Type B pancreatic cell (in vitro differentiated cells): ENCODE data around the gene PTPRM. TPM values are rescaled to one million over a fixed set of nuclear protein-coding genes. Genes with fewer than 3 reads are reported as not detected.

Source experiments
- DNase-seq: peaks from one replicate; pipeline ENCODE4 v3.0.0; 2021; ENCODE audit warnings: mixed read lengths; ENCODE audit not compliant: unreplicated experiment; ENCODE audit errors: extremely low spot score
- H3K27ac Mint-ChIP-seq: 2 replicates; pipeline ENCODE4 v1.8.0; 2021; ENCODE audit warnings: mild to moderate bottlenecking, mixed read lengths
- H3K27me3 Mint-ChIP-seq: 2 replicates; pipeline ENCODE4 v1.8.0; 2021; ENCODE audit warnings: mixed read lengths
- H3K36me3 Mint-ChIP-seq: 2 replicates; pipeline ENCODE4 v1.8.0; 2021; ENCODE audit warnings: mixed read lengths
- H3K4me1 Mint-ChIP-seq: one replicate; pipeline ENCODE4 v1.8.0; 2021; ENCODE audit warnings: mixed read lengths; ENCODE audit not compliant: unreplicated experiment
- H3K4me3 Mint-ChIP-seq: 2 replicates; pipeline ENCODE4 v1.8.0; 2021; ENCODE audit warnings: mild to moderate bottlenecking, mixed read lengths
- H3K9me3 Mint-ChIP-seq: 2 replicates; pipeline ENCODE4 v1.8.0; 2021; ENCODE audit warnings: mixed read lengths
- total RNA-seq: library from RNA; stranded (reverse); gene quantifications from 2 replicates; pipeline ENCODE4 v1.2.1, GENCODE V29; 2021; ENCODE audit warnings: low replicate concordance
- TF ChIP-seq, protein P1 (sequence below): fragments of 200-600 bp; sonication (generic); conservative IDR thresholded peaks from 2 replicates; pipeline ENCODE4 v1.5.0; 2021; ENCODE audit warnings: antibody characterized with exemption, mild to moderate bottlenecking

The PTPRM gene
- total RNA-seq, 1 donor from 2014 or later = 18.6 TPM

GRCh38 chr18:7886436-7886835 lies 319.3 kb downstream of the PTPRM start:
- TF ChIP-seq, protein P1, sequence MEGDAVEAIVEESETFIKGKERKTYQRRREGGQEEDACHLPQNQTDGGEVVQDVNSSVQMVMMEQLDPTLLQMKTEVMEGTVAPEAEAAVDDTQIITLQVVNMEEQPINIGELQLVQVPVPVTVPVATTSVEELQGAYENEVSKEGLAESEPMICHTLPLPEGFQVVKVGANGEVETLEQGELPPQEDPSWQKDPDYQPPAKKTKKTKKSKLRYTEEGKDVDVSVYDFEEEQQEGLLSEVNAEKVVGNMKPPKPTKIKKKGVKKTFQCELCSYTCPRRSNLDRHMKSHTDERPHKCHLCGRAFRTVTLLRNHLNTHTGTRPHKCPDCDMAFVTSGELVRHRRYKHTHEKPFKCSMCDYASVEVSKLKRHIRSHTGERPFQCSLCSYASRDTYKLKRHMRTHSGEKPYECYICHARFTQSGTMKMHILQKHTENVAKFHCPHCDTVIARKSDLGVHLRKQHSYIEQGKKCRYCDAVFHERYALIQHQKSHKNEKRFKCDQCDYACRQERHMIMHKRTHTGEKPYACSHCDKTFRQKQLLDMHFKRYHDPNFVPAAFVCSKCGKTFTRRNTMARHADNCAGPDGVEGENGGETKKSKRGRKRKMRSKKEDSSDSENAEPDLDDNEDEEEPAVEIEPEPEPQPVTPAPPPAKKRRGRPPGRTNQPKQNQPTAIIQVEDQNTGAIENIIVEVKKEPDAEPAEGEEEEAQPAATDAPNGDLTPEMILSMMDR = no peak
- Mint-ChIP-seq H3K27ac (no peak overlapping the region), H3K4me3 (no peak overlapping the region), H3K27me3 (no peaks in the 10 kb centered on the region), H3K4me1 (no peaks in the 10 kb centered on the region), H3K36me3 (no peaks in the 10 kb centered on the region), H3K9me3 (no peaks in the 10 kb centered on the region)
- no peak for DNase-seq

DNA sequence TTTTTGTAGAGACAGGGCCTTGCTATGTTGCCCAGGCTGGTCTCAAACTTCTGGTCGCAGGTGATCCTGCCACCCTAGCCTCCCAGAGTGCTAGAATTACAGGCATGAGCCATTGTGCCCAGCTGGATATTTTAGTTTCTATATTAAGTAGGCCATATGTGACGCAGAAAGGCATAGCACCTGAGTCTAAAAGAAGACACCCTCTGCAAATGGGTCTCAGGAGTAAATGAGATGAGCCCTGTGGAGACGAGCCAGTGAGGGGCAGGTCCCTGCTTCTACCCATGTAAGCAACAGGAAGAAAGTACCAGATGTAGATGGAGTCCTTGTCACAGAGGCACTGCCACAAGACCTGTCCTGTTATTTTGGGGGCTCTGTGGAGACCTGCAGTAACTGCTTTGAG lies 322.4 kb downstream of the PTPRM start:
- Mint-ChIP-seq H3K27me3 (no peaks in the 10 kb centered on the region), H3K9me3 (no peaks in the 10 kb centered on the region), H3K4me3 (no peak overlapping the region), H3K27ac (no peak overlapping the region), H3K36me3 (no peaks in the 10 kb centered on the region), H3K4me1 (no peaks in the 10 kb centered on the region)
- no peak for DNase-seq
- TF ChIP-seq, protein P1 = no peak

DNA sequence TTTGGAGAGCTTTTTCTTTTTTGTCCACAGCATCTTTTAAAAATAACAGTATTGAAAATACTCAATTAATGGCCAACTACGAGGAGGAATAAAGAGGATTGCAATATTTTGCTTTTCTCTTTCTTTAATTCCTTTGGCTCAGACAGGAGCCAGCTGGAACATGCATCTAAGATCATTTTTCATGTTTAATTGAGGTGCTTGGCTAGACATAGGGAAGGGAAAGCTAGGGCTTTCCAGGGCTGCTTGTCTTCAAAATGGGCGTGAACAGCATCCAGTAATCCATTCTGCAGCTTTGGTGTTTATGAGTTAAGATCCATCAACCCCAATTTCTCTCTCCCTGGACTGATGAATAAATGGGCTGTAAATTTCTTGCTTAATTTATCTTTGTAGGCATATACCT lies 323.0 kb downstream of the PTPRM start:
- DNase-seq = no peak
- H3K9me3 Mint-ChIP-seq = no peaks in the 10 kb centered on the region
- no peak overlapping the region for H3K27ac Mint-ChIP-seq
- TF ChIP-seq, protein P1 = no peak
- no peaks in the 10 kb centered on the region for H3K4me1 Mint-ChIP-seq
- no peaks in the 10 kb centered on the region for H3K27me3 Mint-ChIP-seq
- no peak overlapping the region for H3K4me3 Mint-ChIP-seq
- H3K36me3 Mint-ChIP-seq = no peaks in the 10 kb centered on the region

GRCh38 chr18:7892556-7892955 lies 325.4 kb downstream of the PTPRM start:
- no peak for DNase-seq
- TF ChIP-seq, protein P1 = no peak
- no peaks in the 10 kb centered on the region for H3K9me3 Mint-ChIP-seq
- H3K4me1 Mint-ChIP-seq = no peaks in the 10 kb centered on the region
- no peak overlapping the region for H3K4me3 Mint-ChIP-seq
- H3K27me3 Mint-ChIP-seq = no peaks in the 10 kb centered on the region
- no peak overlapping the region for H3K27ac Mint-ChIP-seq
- H3K36me3 Mint-ChIP-seq = no peaks in the 10 kb centered on the region

- Mint-ChIP-seq H3K4me1 (no peaks in the 10 kb centered on the region), H3K4me3 (no peak overlapping the region), H3K27ac (no peak overlapping the region), H3K36me3 (no peaks in the 10 kb centered on the region), H3K27me3 (no peaks in the 10 kb centered on the region), H3K9me3 (no peaks in the 10 kb centered on the region)
- no peak for DNase-seq
- TF ChIP-seq, protein P1 = no peak
These were observed 327.5 kb downstream of the PTPRM start for GRCh38 chr18:7894592-7894991.

DNA sequence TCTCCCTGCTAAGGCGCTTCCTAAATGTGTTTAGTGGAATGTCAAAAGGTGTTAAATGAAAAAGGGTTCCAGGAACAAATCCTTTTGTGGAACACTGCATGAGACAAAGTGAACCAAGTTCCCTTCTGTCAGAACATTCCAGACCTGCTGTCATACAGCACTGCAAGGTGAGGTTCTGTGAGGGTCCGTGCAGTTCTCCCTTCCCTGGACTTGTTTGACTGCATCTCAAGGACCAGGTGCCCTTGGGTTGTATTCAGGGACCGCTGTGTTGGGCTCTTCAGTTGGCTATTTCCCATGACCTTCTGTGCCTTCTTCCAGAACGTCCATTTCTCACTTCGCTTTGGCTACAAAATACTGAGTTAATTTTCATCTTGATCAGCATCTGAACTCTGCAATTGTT lies 328.2 kb downstream of the PTPRM start:
- no peak for DNase-seq
- no peaks in the 10 kb centered on the region for H3K9me3 Mint-ChIP-seq
- no peaks in the 10 kb centered on the region for H3K4me1 Mint-ChIP-seq
- H3K4me3 Mint-ChIP-seq = no peak overlapping the region
- no peak overlapping the region for H3K27ac Mint-ChIP-seq
- TF ChIP-seq, protein P1 = no peak
- no peaks in the 10 kb centered on the region for H3K27me3 Mint-ChIP-seq
- no peaks in the 10 kb centered on the region for H3K36me3 Mint-ChIP-seq
